H1 (cell line): Measurements from ENCODE around the gene BFSP2. TPM values are rescaled to one million over a fixed set of nuclear protein-coding genes. Genes with fewer than 3 reads are reported as not detected.

Experiments
- CTCF ChIA-PET: fragments of 300-600 bp; sonication (Branson Sonifier 250); formaldehyde crosslinking; loops from one replicate; lab custom pipeline; 2021; ENCODE audit not compliant: partially characterized antibody; lab: Charles Lee
- POLR2A ChIA-PET: fragments of 300-600 bp; sonication (Branson Sonifier 250); formaldehyde crosslinking; loops from one replicate; lab custom pipeline; 2021; ENCODE audit warnings: inconsistent platforms; ENCODE audit not compliant: partially characterized antibody; lab: Charles Lee
- DNase-seq, 2 experiments: peaks; one replicate each; pipeline versions ENCODE4 v3.0.0 to v3.0.0-alpha.2; 2010 to 2022; ENCODE audit warnings: low spot score in 2 of 2, low read depth in 1 of 2, mixed read lengths in 1 of 2
- FAIRE-seq: peaks from 2 replicates; lab custom pipeline; 2011; peaks lifted over from hg19 to GRCh38; lab: Jason Lieb, UNC
- H2AFZ ChIP-seq: 2 replicates; pipeline ENCODE4 v1.8.1; 2012; ENCODE audit warnings: low read length, inconsistent platforms
- H2AK5ac ChIP-seq: 2 replicates; pipeline ENCODE4 v1.6.1; 2013; ENCODE audit warnings: low read depth, low read length
- H2BK120ac ChIP-seq: replicated peaks from 2 replicates; pipeline ENCODE3; 2013; ENCODE audit warnings: low read depth, low read length, inconsistent platforms
- H2BK12ac ChIP-seq: 2 replicates; pipeline ENCODE4 v1.6.1; 2013; ENCODE audit warnings: low read depth, low read length
- H2BK15ac ChIP-seq: 2 replicates; pipeline ENCODE4 v1.6.1; 2013; ENCODE audit warnings: low read length
- H2BK20ac ChIP-seq: 2 replicates; pipeline ENCODE4 v1.6.1; 2013; ENCODE audit warnings: low read length
- H2BK5ac ChIP-seq: 2 replicates; pipeline ENCODE4 v1.6.1; 2013; ENCODE audit warnings: low read depth, low read length
- H3K14ac ChIP-seq: 2 replicates; pipeline ENCODE4 v1.6.1; 2013; ENCODE audit warnings: inconsistent platforms; ENCODE audit not compliant: insufficient read length
- H3K18ac ChIP-seq: 2 replicates; pipeline ENCODE4 v1.6.1; 2013; ENCODE audit warnings: low read length; ENCODE audit errors: extremely low read depth
- H3K23ac ChIP-seq: 2 replicates; pipeline ENCODE4 v1.6.1; 2013; ENCODE audit warnings: inconsistent platforms; ENCODE audit not compliant: insufficient read length
- H3K23me2 ChIP-seq: 2 replicates; pipeline ENCODE4 v1.6.1; 2013; ENCODE audit warnings: low read depth, low read length
- H3K27ac ChIP-seq: 2 replicates; pipeline ENCODE4 v1.6.1; 2011; ENCODE audit warnings: low read depth, low read length, inconsistent platforms
- H3K27me3 ChIP-seq, 4 experiments: replicated peaks in 1 of 4; 1 replicate in 1 of 4; 2 replicates in 3 of 4; pipeline versions ENCODE4 v1.6.1 to v1.8.1; 2011 to 2013; ENCODE audit warnings: low read length in 3 of 4, mild to moderate bottlenecking in 3 of 4, inconsistent platforms in 2 of 4, mixed read lengths in 2 of 4, moderate library complexity in 1 of 4; ENCODE audit not compliant: control insufficient read depth in 3 of 4, insufficient read depth in 3 of 4; ENCODE audit errors: extremely low read depth in 1 of 4
- H3K36me3 ChIP-seq, 4 experiments: 2 replicates each; pipeline versions ENCODE4 v1.6.1 to v1.8.1; 2011 to 2013; ENCODE audit warnings: mild to moderate bottlenecking in 4 of 4, low read length in 3 of 4, moderate library complexity in 2 of 4, control low read depth in 1 of 4, inconsistent platforms in 1 of 4; ENCODE audit not compliant: insufficient read depth in 4 of 4, control insufficient read depth in 2 of 4
- H3K4ac ChIP-seq: replicated peaks from 2 replicates; pipeline ENCODE3; 2013; ENCODE audit warnings: low read length, low read depth, mixed read lengths, inconsistent platforms; ENCODE audit not compliant: insufficient read length
- H3K4me1 ChIP-seq, 4 experiments: replicated peaks in 1 of 4; 1 replicate in 1 of 4; 2 replicates in 3 of 4; pipeline versions ENCODE4 v1.6.1 to v1.8.1; 2011 to 2013; ENCODE audit warnings: low read length in 3 of 4, inconsistent platforms in 2 of 4, mixed read lengths in 1 of 4; ENCODE audit not compliant: insufficient read depth in 4 of 4, control insufficient read depth in 3 of 4
- H3K4me2 ChIP-seq, 2 experiments: 2 replicates each; pipeline versions ENCODE4 v1.6.1 to v1.8.1; 2011 to 2013; ENCODE audit warnings: low read depth in 2 of 2, low read length in 2 of 2, control low read depth in 1 of 2, inconsistent platforms in 1 of 2, mild to moderate bottlenecking in 1 of 2; ENCODE audit not compliant: insufficient read depth in 1 of 2
- H3K4me3 ChIP-seq, 4 experiments: fragments of 200-600, 300-600 bp in 1 of 4; sonication (generic), shearing (Covaris generic), sonication (Bioruptor Twin) in 1 of 4; 2 replicates each; pipeline versions ENCODE4 v1.5.1 to v1.8.1; 2011 to 2016; ENCODE audit warnings: low read length in 4 of 4, low read depth in 3 of 4, control low read depth in 2 of 4, inconsistent platforms in 2 of 4, mild to moderate bottlenecking in 2 of 4, mixed read lengths in 1 of 4, moderate library complexity in 1 of 4; ENCODE audit not compliant: insufficient read depth in 2 of 4; ENCODE audit errors: extremely low read depth in 1 of 4
- H3K56ac ChIP-seq: replicated peaks from 2 replicates; pipeline ENCODE3; 2013; ENCODE audit warnings: low read depth, mild to moderate bottlenecking, mixed read lengths, low read length, inconsistent platforms; ENCODE audit not compliant: insufficient read length
- H3K79me1 ChIP-seq: 2 replicates; pipeline ENCODE4 v1.6.1; 2013; ENCODE audit warnings: low read depth, low read length, control low read depth
- H3K79me2 ChIP-seq, 2 experiments: 2 replicates each; pipeline versions ENCODE4 v1.6.1 to v1.8.1; 2012 to 2013; ENCODE audit warnings: low read length in 2 of 2, mild to moderate bottlenecking in 2 of 2, inconsistent platforms in 1 of 2; ENCODE audit not compliant: insufficient read depth in 2 of 2, control insufficient read depth in 1 of 2
- H3K9ac ChIP-seq, 4 experiments: replicated peaks in 1 of 4; 1 replicate in 1 of 4; 2 replicates in 3 of 4; pipeline versions ENCODE4 v1.6.1 to v1.8.1; 2011 to 2013; ENCODE audit warnings: low read depth in 3 of 4, low read length in 3 of 4, control low read depth in 2 of 4, mild to moderate bottlenecking in 2 of 4, moderate library complexity in 2 of 4, inconsistent platforms in 1 of 4; ENCODE audit errors: extremely low read depth in 1 of 4
- H3K9me3 ChIP-seq, 2 experiments: 2 replicates each; pipeline versions ENCODE4 v1.6.1 to v1.8.1; 2012 to 2013; ENCODE audit warnings: mild to moderate bottlenecking in 2 of 2, moderate library complexity in 2 of 2, control low read depth in 1 of 2, inconsistent platforms in 1 of 2, low read depth in 1 of 2, low read length in 1 of 2, mixed read lengths in 1 of 2; ENCODE audit not compliant: insufficient read depth in 2 of 2
- H4K20me1 ChIP-seq, 2 experiments: replicated peaks in 1 of 2; 2 replicates each; pipeline versions ENCODE3 to v1.8.1; 2011 to 2013; ENCODE audit warnings: inconsistent platforms in 2 of 2, low read length in 2 of 2, mild to moderate bottlenecking in 1 of 2; ENCODE audit not compliant: insufficient read depth in 2 of 2, control insufficient read depth in 1 of 2
- H4K5ac ChIP-seq: 2 replicates; pipeline ENCODE4 v1.6.1; 2013; ENCODE audit warnings: low read length, low read depth, mixed read lengths, inconsistent platforms; ENCODE audit not compliant: insufficient read length
- H4K8ac ChIP-seq: 2 replicates; pipeline ENCODE4 v1.8.0; 2013; ENCODE audit warnings: mild to moderate bottlenecking, moderate library complexity, low read length, inconsistent platforms; ENCODE audit not compliant: insufficient read depth; ENCODE audit errors: extremely low read depth
- H4K91ac ChIP-seq: replicated peaks from 2 replicates; pipeline ENCODE3; 2013; ENCODE audit warnings: low read length, mixed read lengths, inconsistent platforms; ENCODE audit not compliant: insufficient read length
- ASH2L ChIP-seq: fragments of 200-600, 300-600 bp; sonication (generic); IDR thresholded peaks from one replicate; pipeline ENCODE4 v1.7.1; 2017; ENCODE audit warnings: low read length
- BACH1 ChIP-seq: IDR thresholded peaks from 2 replicates; pipeline ENCODE4 v1.6.1; 2012; ENCODE audit warnings: low read length, improper control_type of control experiment
- CBX5 ChIP-seq: fragments of 300-800, 300-1000 bp; sonication (generic); IDR thresholded peaks from 2 replicates; pipeline ENCODE4 v1.7.1; 2016; ENCODE audit warnings: antibody characterized with exemption, low read length, low read depth
- CHD2 ChIP-seq: IDR thresholded peaks from 2 replicates; pipeline ENCODE4 v1.6.1; 2012; ENCODE audit warnings: low read length, improper control_type of control experiment
- EP300 ChIP-seq, 2 experiments: IDR thresholded peaks; 1 replicate in 1 of 2; 2 replicates in 1 of 2; pipeline ENCODE4 v1.6.1; 2011 to 2012; ENCODE audit warnings: low read depth in 2 of 2, low read length in 2 of 2, mild to moderate bottlenecking in 2 of 2, borderline replicate concordance in 1 of 2, inconsistent platforms in 1 of 2, moderate library complexity in 1 of 2
- KDM1A ChIP-seq: fragments of 200-600, 300-600 bp; sonication (generic); IDR thresholded peaks from 2 replicates; pipeline ENCODE4 v1.7.1; 2016; ENCODE audit warnings: mild to moderate bottlenecking, low read length, borderline replicate concordance
- RNF2 ChIP-seq: fragments of 200-900, 300-1000 bp; sonication (generic); IDR thresholded peaks from 2 replicates; pipeline ENCODE4 v1.7.1; 2016; ENCODE audit warnings: borderline replicate concordance, low read depth, mild to moderate bottlenecking, antibody characterized with exemption, low read length; ENCODE audit not compliant: poor library complexity, severe bottlenecking; ENCODE audit errors: missing control alignments
- WGBS, 2 experiments: shearing (Covaris generic) in 1 of 2; methylation state at CpG; one replicate each; pipeline versions ENCODE4 v1.1.6 to v1.1.7; 2013 to 2015; ENCODE audit warnings: low lambda C conversion rate in 2 of 2, mixed read lengths in 2 of 2, inconsistent platforms in 1 of 2, low coverage in 1 of 2, missing lambda C conversion rate in 1 of 2; ENCODE audit not compliant: insufficient replicate concordance in 2 of 2, insufficient coverage in 1 of 2, insufficient read length in 1 of 2; ENCODE audit errors: extremely low coverage in 1 of 2, missing lambda C conversion rate in 1 of 2; 5-methylcytosine and 5-hydroxymethylcytosine counted together
- polyA plus RNA-seq, 7 experiments: library from polyadenylated mRNA; depleted of rRNA in 3 of 7; stranded (reverse) in 5 of 7; unstranded in 2 of 7; fragments of >200 nt in 5 of 7; fragments of 200-250 nt in 2 of 7; gene quantifications; 1 replicate in 5 of 7; 2 replicates in 1 of 7; 4 replicates in 1 of 7; pipeline versions ENCODE4 v1.2.1 to v1.2.3, GENCODE V29; 2011 to 2013; ENCODE audit warnings: missing spikeins in 2 of 7, mixed read lengths in 2 of 7
- total RNA-seq: library from RNA; stranded (reverse); fragmentation: NEBNext Ultra II Directional; extraction: Animal tissue kit (Norgen Biotek cat#: 25700); gene quantifications from 2 replicates; pipeline ENCODE4 v1.2.1, GENCODE V29; 2021
- TF ChIP-seq, protein P1 (sequence below): IDR thresholded peaks from 2 replicates; pipeline ENCODE4 v1.6.1; 2012; ENCODE audit warnings: inconsistent platforms

The BFSP2 gene
- total and polyA plus RNA-seq, 2 of the 8 experiments (the other 6 are each of a cell fraction or from before 2014, with no cell fraction given) = not detected

DNA sequence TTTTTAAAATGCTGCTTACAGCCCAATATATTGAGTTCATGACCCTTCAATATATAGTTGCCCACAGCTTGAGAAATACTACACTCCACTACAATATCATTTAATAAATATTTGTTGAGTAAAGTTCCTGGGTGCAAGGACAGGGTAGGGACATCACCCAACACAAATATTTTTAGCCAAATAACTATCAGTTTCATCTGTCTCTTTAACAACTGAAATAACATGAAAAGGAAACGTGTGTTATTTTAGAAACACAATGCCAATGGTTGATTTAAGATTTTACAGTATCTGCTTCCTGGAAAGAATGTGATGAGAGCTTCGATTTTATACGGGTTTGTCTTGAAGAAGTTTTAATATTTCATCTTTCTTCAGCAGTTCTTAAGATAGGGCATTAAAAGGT is 106.0 kb downstream of the BFSP2 start:
- no peak overlapping the region for H3K14ac ChIP-seq
- H2BK5ac ChIP-seq = no peak overlapping the region
- no peak for TF ChIP-seq KDM1A
- TF ChIP-seq ASH2L = no peak
- no peak for TF ChIP-seq BACH1
- no peak for TF ChIP-seq EP300 (IDR thresholded peaks at IDR 0.05; ENCODE audit: borderline replicate concordance in 1 of 2, low read depth in 2 of 2, low read length in 2 of 2)
- no peak for TF ChIP-seq CHD2
- TF ChIP-seq, protein P1, sequence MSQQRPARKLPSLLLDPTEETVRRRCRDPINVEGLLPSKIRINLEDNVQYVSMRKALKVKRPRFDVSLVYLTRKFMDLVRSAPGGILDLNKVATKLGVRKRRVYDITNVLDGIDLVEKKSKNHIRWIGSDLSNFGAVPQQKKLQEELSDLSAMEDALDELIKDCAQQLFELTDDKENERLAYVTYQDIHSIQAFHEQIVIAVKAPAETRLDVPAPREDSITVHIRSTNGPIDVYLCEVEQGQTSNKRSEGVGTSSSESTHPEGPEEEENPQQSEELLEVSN = no peak
- no peak for TF ChIP-seq CBX5
- no peak for TF ChIP-seq RNF2
- no peak overlapping the region for H3K56ac ChIP-seq
- FAIRE-seq (no peak), DNase-seq (no peak)
- no peaks in the 10 kb centered on the region for H4K20me1 ChIP-seq
- no peak overlapping the region for H2BK12ac ChIP-seq
- H2BK120ac ChIP-seq = no peak overlapping the region
- H3K23ac ChIP-seq = no peak overlapping the region
- no peak overlapping the region for H2BK20ac ChIP-seq
- no peak overlapping the region for H3K9ac ChIP-seq
- no peaks in the 10 kb centered on the region for H3K4me1 ChIP-seq
- H2BK15ac ChIP-seq = no peak overlapping the region
- H4K5ac ChIP-seq = no peak overlapping the region
- no peaks in the 10 kb centered on the region for H3K9me3 ChIP-seq
- H3K27me3 ChIP-seq = no peaks in the 10 kb centered on the region
- no peaks in the 10 kb centered on the region for H3K79me2 ChIP-seq
- no peaks in the 10 kb centered on the region for H3K79me1 ChIP-seq
- no peak overlapping the region for H3K4me2 ChIP-seq
- H3K4me3 ChIP-seq = no peak overlapping the region
- no peak overlapping the region for H4K91ac ChIP-seq
- H3K23me2 ChIP-seq = no peaks in the 10 kb centered on the region
- no peak overlapping the region for H3K4ac ChIP-seq
- WGBS, 2 experiments = 85% methylated on average over 3 of the region's 3 CpGs; no CpG with 5 or more reads in 1 of the 2 experiments
- peak overlapping the region; percentile 73; the same call in 1 of the 2 replicates for H2AFZ ChIP-seq
- no peak overlapping the region for H4K8ac ChIP-seq
- CTCF ChIA-PET = interaction anchor here (0.9 to 1.3 kb wide), 2 partner anchors 73 to 82 kb away, joined by 3 read pairs; no protein-coding TSS in a partner anchor
- H3K18ac ChIP-seq = no peak overlapping the region
- POLR2A ChIA-PET = no interaction called here
- no peak overlapping the region for H3K27ac ChIP-seq
- no peak overlapping the region for H2AK5ac ChIP-seq
- no peaks in the 10 kb centered on the region for H3K36me3 ChIP-seq
